ENCODE data around the gene SELENOS. TPM values are rescaled to one million over a fixed set of nuclear protein-coding genes. Genes with fewer than 3 reads are reported as not detected.

SELENOS gene
- total and polyA plus RNA-seq, 2 donors from 2014 or later: 66.0 to 99.0 TPM

GRCh38 chr15:101326026-101326315, 48.7 kb upstream of the SELENOS start:
- Histone ChIP-seq H3K9ac (ENCODE audit: low read length in 3 of 3) (no peak overlapping the region), H3K36me3 (ENCODE audit: control insufficient read depth in 2 of 3, insufficient read depth in 3 of 3, low read length in 3 of 3) (no peaks in the 10 kb centered on the region), H3K4me1 (ENCODE audit: control insufficient read depth in 2 of 3, insufficient read depth in 2 of 3, low read depth in 1 of 3, low read length in 3 of 3) (peaks cover 0 to 1% (median 0%) of the 10 kb centered on the region in 3 donors), H3K4me3 (ENCODE audit: low read length in 3 of 3) (no peak overlapping the region), H3K27ac (ENCODE audit: low read depth in 2 of 2, low read length in 2 of 2) (no peak overlapping the region), H3K9me3 (ENCODE audit: control insufficient read depth in 2 of 3, insufficient read depth in 1 of 3, low read length in 3 of 3) (no peaks in the 10 kb centered on the region), H3K27me3 (ENCODE audit: control insufficient read depth, insufficient read depth, low read length) (no peaks in the 10 kb centered on the region)
- TF ChIP-seq CTCF (IDR thresholded peaks at IDR 0.05; ENCODE audit: borderline replicate concordance, extremely low read depth, insufficient read depth): no peak
- DNase-seq (peak in 1 of 5 donors; percentile 22), FAIRE-seq (no peak)
- intact Hi-C loops (cut with DNase I): no loop called here

GRCh38 chr15:101325263-101326025, 48.2 kb upstream of the SELENOS start:
- H3K27ac ChIP-seq (ENCODE audit: low read depth in 2 of 2, low read length in 2 of 2): no peak overlapping the region
- no peaks in the 10 kb centered on the region for H3K27me3 ChIP-seq (ENCODE audit: control insufficient read depth, insufficient read depth, low read length)
- no peak for TF ChIP-seq CTCF (IDR thresholded peaks at IDR 0.05; ENCODE audit: borderline replicate concordance, extremely low read depth, insufficient read depth)
- intact Hi-C loops (cut with DNase I): no loop called here
- H3K4me3 ChIP-seq (ENCODE audit: low read length in 3 of 3): no peak overlapping the region
- H3K9ac ChIP-seq (ENCODE audit: low read length in 3 of 3): no peak overlapping the region
- H3K9me3 ChIP-seq (ENCODE audit: control insufficient read depth in 2 of 3, insufficient read depth in 1 of 3, low read length in 3 of 3): no peaks in the 10 kb centered on the region
- H3K4me1 ChIP-seq (ENCODE audit: control insufficient read depth in 2 of 3, insufficient read depth in 2 of 3, low read depth in 1 of 3, low read length in 3 of 3): peaks cover 0 to 2% (median 0%) of the 10 kb centered on the region in 3 donors
- H3K36me3 ChIP-seq (ENCODE audit: control insufficient read depth in 2 of 3, insufficient read depth in 3 of 3, low read length in 3 of 3): no peaks in the 10 kb centered on the region
- FAIRE-seq: no peak
- DNase-seq: peak in 2 of 5 donors; percentile 34 to 63

GRCh38 chr15:101324524-101325177, 47.4 kb upstream of the SELENOS start:
- Histone ChIP-seq H3K4me3 (ENCODE audit: low read length in 3 of 3) (no peak overlapping the region), H3K36me3 (ENCODE audit: control insufficient read depth in 2 of 3, insufficient read depth in 3 of 3, low read length in 3 of 3) (no peaks in the 10 kb centered on the region), H3K27me3 (ENCODE audit: control insufficient read depth, insufficient read depth, low read length) (no peaks in the 10 kb centered on the region), H3K27ac (ENCODE audit: low read depth in 2 of 2, low read length in 2 of 2) (no peak overlapping the region), H3K9me3 (ENCODE audit: control insufficient read depth in 2 of 3, insufficient read depth in 1 of 3, low read length in 3 of 3) (no peaks in the 10 kb centered on the region), H3K4me1 (ENCODE audit: control insufficient read depth in 2 of 3, insufficient read depth in 2 of 3, low read depth in 1 of 3, low read length in 3 of 3) (peaks cover 0 to 2% (median 0%) of the 10 kb centered on the region in 3 donors), H3K9ac (ENCODE audit: low read length in 3 of 3) (no peak overlapping the region)
- FAIRE-seq (no peak), DNase-seq (peak in 2 of 5 donors; percentile 22 to 60)
- no peak for TF ChIP-seq CTCF (IDR thresholded peaks at IDR 0.05; ENCODE audit: borderline replicate concordance, extremely low read depth, insufficient read depth)
- intact Hi-C loops (cut with DNase I): no loop called here

All from kidney (tissue), 14 donors.